PC-9 (cell line): Measurements from ENCODE around the gene PUS7.

Source experiments
- EZH2 ChIP-seq: fragments of 200-600 bp; sonication (generic); IDR thresholded peaks from 2 replicates; pipeline ENCODE4 v1.8.0; 2017; ENCODE audit warnings: antibody characterized with exemption, low read depth
- TF ChIP-seq, protein P1 (sequence below): fragments of 200-600 bp; sonication (generic); conservative IDR thresholded peaks from 2 replicates; pipeline ENCODE4 v1.6.1; 2017; ENCODE audit warnings: mixed run types, antibody characterized with exemption, mild to moderate bottlenecking, moderate library complexity

DNA sequence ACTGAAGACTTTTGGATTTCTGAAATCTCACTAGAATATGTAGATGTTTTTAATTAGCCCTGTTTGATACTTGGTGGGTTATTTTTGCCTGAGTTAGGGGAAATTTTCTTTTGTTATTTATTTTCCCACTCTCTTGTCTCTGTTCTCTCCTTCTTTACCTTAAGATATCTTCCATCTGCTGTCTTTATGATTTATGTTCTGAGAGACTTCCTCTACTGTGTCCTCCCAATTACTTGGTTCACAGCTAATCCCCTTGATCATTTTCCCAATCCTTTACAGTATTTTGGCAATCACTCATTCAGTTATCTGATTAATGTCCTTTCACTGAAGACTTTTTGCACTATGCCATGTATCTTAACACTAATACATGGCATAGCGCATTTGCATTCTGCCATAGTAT lies 83.8 kb downstream of the PUS7 start:
- TF ChIP-seq, protein P1, sequence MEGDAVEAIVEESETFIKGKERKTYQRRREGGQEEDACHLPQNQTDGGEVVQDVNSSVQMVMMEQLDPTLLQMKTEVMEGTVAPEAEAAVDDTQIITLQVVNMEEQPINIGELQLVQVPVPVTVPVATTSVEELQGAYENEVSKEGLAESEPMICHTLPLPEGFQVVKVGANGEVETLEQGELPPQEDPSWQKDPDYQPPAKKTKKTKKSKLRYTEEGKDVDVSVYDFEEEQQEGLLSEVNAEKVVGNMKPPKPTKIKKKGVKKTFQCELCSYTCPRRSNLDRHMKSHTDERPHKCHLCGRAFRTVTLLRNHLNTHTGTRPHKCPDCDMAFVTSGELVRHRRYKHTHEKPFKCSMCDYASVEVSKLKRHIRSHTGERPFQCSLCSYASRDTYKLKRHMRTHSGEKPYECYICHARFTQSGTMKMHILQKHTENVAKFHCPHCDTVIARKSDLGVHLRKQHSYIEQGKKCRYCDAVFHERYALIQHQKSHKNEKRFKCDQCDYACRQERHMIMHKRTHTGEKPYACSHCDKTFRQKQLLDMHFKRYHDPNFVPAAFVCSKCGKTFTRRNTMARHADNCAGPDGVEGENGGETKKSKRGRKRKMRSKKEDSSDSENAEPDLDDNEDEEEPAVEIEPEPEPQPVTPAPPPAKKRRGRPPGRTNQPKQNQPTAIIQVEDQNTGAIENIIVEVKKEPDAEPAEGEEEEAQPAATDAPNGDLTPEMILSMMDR = no peak
- TF ChIP-seq EZH2 = no peak
